CD1c-positive myeloid dendritic cell (primary cell): ENCODE results near the gene SHISAL2B.
"Not testable (repeated sequence)": the region's sequence is repeated elsewhere in the genome, so short reads cannot be mapped to it uniquely, and the experiment has no call there.

Experiments
- DNase-seq: peaks from one replicate; pipeline ENCODE4 v3.0.0-alpha.2; 2016; ENCODE audit errors: extremely low spot score

Gene SHISAL2B

GRCh38 chr5:64690417-64691151, at the start of gene SHISAL2B:
SHISAL2B (plus strand) TSS chr5:64690503; CDS start chr5:64690624, 121 bp downstream.
- no peak for DNase-seq

DNA sequence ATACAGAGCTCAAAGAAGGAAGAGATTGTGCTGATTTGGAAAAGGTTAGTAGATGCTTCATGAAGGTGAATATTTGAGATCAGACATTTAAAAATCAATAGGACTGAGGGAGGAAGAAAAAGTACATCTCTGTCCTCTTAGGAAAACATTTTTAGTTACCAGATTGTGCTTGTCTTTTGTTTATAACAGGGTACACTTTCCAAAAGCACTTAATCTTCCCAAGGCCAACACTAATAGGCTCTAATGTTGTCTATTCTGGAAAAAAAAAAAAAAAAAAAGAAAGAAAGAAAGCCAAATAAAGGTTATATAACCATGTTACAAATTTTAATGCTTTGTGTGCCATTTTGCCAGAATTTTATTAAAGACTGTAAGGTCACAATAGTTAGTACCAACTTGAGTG, 45.5 kb upstream of the SHISAL2B start:
- no peak for DNase-seq

- DNase-seq: no peak
Measured at GRCh38 chr5:64646169-64646568, 44.1 kb upstream of the SHISAL2B start.

- no peak for DNase-seq
Measured at GRCh38 chr5:64649512-64649911, 40.8 kb upstream of the SHISAL2B start.

DNA sequence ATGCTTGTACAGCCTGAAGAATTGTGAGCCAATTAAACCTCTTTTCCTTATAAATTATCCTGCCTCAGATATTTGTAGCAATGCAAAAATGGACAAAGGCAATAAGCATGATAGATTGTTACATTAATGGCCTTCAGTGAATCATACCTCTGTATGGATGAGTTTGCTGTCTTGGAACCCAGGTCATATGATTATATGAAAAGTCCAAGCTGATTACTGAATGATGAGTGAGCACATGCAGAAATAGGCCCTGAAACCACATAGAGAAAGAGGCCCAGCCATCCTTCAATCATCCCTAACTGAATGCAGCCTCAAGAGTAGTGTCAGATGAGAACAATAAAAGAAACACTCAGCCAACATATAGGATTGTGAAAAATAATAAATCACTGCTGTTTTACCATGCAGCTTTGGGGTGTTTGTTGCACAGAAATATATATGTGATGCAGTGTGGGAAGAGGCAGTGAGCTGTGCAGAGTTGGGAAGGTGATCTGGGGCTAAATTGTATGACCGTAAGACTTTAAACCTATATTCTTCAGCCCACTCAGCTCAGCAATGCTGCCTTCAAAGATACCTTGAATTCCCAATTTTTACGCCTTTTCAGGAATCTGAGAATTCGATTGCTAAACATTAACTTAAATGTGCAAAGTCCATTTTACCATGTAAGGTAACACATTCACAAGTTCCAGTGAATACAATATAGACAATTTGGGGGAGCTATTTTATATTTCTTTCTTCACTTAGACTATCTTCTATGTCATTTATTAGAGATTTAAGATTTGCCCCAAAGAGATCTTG, 36.3 kb upstream of the SHISAL2B start:
- DNase-seq: no peak

GRCh38 chr5:64654561-64654938, 35.8 kb upstream of the SHISAL2B start:
- no peak for DNase-seq

- no peak for DNase-seq
Measured at GRCh38 chr5:64655596-64655995, 34.7 kb upstream of the SHISAL2B start.

DNA sequence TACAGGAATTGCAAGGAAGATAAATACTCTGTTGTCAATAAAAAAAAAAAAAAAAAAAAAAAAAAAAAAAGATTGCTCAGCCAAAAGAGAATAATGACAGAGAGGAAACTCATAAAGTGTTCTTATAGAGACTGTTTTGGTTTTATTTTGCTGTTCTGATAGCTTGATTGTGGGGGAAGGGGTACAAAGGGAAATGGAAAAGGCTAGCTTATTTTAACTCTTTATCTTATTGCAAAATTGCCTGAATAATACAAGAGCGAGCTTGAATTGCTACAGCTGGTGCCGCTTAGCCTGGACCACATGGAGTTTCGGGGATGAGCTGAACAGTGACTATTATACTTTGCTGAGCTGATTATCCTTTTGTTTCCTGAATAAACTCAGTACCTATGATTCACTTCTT, 31.0 kb upstream of the SHISAL2B start:
- no peak for DNase-seq

DNA sequence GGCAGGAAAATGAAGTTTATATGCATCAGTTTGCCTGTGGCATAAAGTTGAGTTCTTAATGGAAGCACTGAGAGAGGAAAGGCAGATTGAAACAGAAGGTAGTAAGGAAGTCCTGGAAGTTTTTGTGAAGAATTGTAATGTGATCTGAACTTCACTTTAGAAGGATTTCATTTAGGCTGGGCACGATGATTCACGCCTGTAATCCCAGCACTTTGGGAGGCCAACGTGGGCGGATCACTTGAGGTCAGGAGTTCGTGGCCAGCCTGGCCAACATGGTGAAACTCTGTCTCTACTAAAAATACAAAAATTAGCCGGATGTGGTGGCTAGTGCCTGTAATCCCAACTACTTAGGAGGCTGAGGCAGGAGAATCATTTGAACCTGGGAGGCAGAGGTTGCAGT, 27.1 kb upstream of the SHISAL2B start:
- not testable (repeated sequence) for DNase-seq

DNA sequence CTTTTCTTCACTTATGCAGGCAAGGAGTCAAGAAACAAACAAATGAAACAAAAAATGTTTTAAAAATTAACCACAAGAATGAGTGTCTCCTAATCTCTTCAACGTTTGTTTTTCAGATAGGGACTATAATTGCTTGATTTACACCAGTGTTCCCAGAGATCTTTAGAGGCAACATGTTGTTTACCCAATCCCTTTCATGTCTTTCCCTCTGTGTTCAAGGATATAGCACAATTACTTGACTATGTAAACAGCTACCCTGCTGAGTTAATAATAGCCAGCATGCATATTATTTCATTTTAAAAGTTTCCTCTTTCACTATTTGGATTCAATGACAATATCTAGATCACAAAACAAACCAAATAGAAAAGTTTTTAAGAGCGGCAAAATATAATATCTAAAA, 25.1 kb upstream of the SHISAL2B start:
- DNase-seq: no peak

GRCh38 chr5:64666078-64666477, 24.2 kb upstream of the SHISAL2B start:
- DNase-seq: no peak

DNA sequence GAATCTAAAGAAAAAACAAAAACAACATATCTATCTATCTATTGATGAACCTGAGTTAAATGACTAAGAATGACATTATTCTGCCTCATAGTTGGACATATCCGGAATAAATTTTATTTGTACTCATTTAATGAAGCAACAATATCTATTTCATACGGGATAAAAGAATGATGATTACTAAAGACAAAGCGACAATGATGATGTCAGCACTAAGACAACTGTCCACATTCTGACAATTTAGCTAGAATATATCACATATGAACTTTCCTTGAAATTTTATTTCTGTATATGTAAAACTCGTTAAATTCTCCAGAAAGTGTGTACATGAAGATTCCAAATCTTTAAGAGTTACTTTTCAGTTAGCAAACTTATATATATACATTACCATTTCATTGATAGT, 23.2 kb upstream of the SHISAL2B start:
- DNase-seq: no peak

- no peak for DNase-seq
Measured at GRCh38 chr5:64670277-64670676, 20.0 kb upstream of the SHISAL2B start.

GRCh38 chr5:64671678-64672077, 18.6 kb upstream of the SHISAL2B start:
- DNase-seq: no peak

GRCh38 chr5:64678374-64678773, 11.9 kb upstream of the SHISAL2B start:
- no peak for DNase-seq

GRCh38 chr5:64680289-64680688, 10.0 kb upstream of the SHISAL2B start:
- no peak for DNase-seq

- no peak for DNase-seq
Measured at GRCh38 chr5:64682608-64683007, 7.7 kb upstream of the SHISAL2B start.

DNA sequence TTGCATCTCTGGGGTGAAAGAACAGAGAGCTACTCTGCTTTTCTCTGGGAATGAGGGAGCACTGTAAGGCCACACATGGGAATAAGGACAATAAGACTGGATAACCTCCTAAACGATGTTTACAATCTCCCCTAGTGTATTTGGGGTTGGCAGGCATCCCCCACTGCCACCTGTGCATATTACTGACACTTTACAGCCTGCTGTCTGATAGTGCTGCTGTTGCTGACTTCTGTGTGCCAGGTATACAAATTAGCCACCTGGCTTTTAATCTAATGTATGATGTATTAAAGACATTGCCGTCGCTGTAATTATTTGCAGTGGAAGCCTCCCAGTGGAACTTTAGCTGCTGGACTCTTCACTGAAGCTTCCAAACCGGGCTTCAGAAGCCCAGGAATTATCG, 4.4 kb upstream of the SHISAL2B start:
- DNase-seq: no peak

GRCh38 chr5:64688391-64688790, 1.9 kb upstream of the SHISAL2B start:
- DNase-seq: no peak

GRCh38 chr5:64688965-64689364, 1.3 kb upstream of the SHISAL2B start:
- DNase-seq: no peak

- no peak for DNase-seq
Measured at GRCh38 chr5:64690104-64690416, 243 bp upstream of the SHISAL2B start.

DNA sequence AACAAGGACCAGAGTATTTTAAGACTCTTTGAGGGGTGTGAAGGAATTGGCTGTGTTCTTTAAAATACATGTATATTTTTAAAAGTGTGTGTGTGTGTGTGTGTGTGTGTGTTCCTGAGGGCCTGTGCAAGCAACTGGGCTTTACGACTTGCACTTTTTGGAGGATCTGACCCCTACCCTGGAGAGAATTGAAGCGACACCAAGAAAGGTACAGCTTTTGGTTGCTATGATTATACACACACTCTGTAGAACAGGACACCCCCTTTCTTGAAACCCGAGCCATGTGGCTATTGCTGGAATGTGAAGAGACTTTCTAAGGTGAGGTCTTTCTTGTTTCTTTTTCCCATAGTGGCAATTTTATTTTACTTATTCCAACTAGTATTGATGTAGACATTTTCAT, 988 bp downstream of the SHISAL2B start:
- no peak for DNase-seq

- no peak for DNase-seq
Measured at GRCh38 chr5:64693636-64694035, 3.3 kb downstream of the SHISAL2B start.

GRCh38 chr5:64696414-64696813, 6.1 kb downstream of the SHISAL2B start:
- DNase-seq: not testable (repeated sequence)
